Measurements from ENCODE around the gene CAP2. TPM values are rescaled to one million over a fixed set of nuclear protein-coding genes. Genes with fewer than 3 reads are reported as not detected.

CAP2 gene
- total RNA-seq, 4 donors from 2014 or later, result 4.8 to 10.1 (median 7.8) TPM

DNA sequence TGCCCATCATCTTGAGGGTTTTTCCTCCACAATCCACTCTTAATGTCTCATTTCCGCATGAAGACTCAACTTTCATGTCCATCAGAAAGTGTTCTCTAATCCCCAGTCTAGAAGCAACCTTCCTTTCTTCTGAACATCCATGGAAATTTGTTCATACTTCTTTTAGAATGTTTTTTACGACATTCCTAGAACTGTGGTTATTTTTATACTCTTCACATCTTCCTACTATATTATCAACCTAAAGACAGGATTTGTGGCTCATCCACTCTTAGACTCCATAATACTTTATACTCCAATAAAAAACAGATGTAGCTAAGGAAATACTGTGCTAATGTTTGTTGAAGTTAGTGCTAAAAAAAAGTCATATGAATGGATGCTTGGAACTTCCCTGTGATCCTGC is 1.4 kb upstream of the CAP2 start:
- in situ Hi-C loops (cut with MboI; ENCODE audit: low pct_ligation_motif_present in 1 of 4, low pct_unique_long_range_greater_than_20kb in 1 of 4, low sequenced_read_pairs in 3 of 4), result no loop called here
- peaks cover 6% of the 10 kb centered on the region for H3K27me3 ChIP-seq
- H3K36me3 ChIP-seq, result no peaks in the 10 kb centered on the region
- H3K9me3 ChIP-seq, result no peaks in the 10 kb centered on the region
- H3K4me3 ChIP-seq, result no peak overlapping the region
- peaks cover 0 to 23% (median 5%) of the 10 kb centered on the region in 4 donors for H3K4me1 ChIP-seq
- intact Hi-C loops (cut with DNase I; ENCODE audit: low total_unique reads), result no loop called here
- WGBS, 2 donors (ENCODE audit: low coverage in 1 of 2), result 84 to 86% methylated on average over 2 of the region's 2 CpGs
- DNase-seq, result no peak
- H3K27ac ChIP-seq, result no peak overlapping the region
- no peak for TF ChIP-seq POLR2AphosphoS5 (IDR thresholded peaks at IDR 0.05)
- TF ChIP-seq, protein P1, sequence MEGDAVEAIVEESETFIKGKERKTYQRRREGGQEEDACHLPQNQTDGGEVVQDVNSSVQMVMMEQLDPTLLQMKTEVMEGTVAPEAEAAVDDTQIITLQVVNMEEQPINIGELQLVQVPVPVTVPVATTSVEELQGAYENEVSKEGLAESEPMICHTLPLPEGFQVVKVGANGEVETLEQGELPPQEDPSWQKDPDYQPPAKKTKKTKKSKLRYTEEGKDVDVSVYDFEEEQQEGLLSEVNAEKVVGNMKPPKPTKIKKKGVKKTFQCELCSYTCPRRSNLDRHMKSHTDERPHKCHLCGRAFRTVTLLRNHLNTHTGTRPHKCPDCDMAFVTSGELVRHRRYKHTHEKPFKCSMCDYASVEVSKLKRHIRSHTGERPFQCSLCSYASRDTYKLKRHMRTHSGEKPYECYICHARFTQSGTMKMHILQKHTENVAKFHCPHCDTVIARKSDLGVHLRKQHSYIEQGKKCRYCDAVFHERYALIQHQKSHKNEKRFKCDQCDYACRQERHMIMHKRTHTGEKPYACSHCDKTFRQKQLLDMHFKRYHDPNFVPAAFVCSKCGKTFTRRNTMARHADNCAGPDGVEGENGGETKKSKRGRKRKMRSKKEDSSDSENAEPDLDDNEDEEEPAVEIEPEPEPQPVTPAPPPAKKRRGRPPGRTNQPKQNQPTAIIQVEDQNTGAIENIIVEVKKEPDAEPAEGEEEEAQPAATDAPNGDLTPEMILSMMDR (IDR thresholded peaks at IDR 0.05), result no peak

DNA sequence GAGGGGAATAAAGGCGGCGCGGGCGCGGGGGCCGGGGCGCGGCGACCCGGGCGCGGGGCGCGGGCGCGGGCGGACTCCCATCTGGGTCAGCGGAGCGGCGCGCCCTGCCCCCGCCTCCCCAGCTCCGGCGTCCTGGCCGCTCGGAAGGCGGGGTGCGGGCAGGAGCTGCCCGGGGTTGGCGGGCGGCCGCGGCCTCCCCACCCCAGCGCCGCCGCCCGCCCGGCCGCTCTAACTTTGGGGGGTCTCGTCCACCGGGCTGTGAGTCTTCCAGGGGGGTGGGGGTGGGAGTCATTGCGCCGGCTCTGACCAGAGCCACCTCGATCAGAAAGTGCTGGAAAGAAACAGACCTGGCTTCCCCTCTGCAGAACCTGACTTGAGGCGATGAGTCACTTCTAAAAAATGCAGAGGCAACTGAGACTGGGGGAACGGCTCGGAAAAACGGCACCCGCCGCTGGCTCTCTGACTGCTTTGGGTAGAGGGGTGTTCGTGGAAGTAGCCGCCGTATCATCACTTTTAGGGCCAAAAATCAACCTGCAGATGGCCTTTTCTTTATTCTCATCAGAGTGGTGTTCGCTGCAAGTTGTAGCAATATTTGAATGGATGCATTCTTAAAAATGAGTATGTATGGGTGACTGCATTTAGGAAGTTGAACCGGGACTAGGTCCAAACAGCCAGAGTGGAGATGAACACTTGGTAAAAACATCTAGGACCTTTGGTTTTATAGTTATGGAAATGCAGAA is 667 bp downstream of the CAP2 start:
- peak in 1 of 3 donors; percentile 35 for TF ChIP-seq POLR2AphosphoS5 (IDR thresholded peaks at IDR 0.05)
- TF ChIP-seq EP300 (IDR thresholded peaks at IDR 0.05; ENCODE audit: low read depth), result no peak
- TF ChIP-seq POLR2A (IDR thresholded peaks at IDR 0.05), result no peak
- TF ChIP-seq, protein P1 (IDR thresholded peaks at IDR 0.05), result no peak
- WGBS, 2 donors (ENCODE audit: low coverage in 1 of 2), result 0 to 3% methylated on average over 1 to 39 of the region's 55 CpGs
- Histone ChIP-seq H3K9me3 (no peaks in the 10 kb centered on the region), H3K27me3 (peaks cover 6% of the 10 kb centered on the region), H3K4me1 (peaks cover 0 to 23% (median 5%) of the 10 kb centered on the region in 4 donors), H3K4me3 (peak overlapping the region; percentile 64 to 93 (median 78)), H3K27ac (peak overlapping the region; percentile 75 to 90 (median 90)), H3K36me3 (no peaks in the 10 kb centered on the region)
- intact Hi-C loops (cut with DNase I; ENCODE audit: low total_unique reads) (no loop called here), in situ Hi-C loops (cut with MboI; ENCODE audit: low pct_ligation_motif_present in 1 of 4, low pct_unique_long_range_greater_than_20kb in 1 of 4, low sequenced_read_pairs in 3 of 4) (no loop called here)
- peak; percentile 51 for DNase-seq

DNA sequence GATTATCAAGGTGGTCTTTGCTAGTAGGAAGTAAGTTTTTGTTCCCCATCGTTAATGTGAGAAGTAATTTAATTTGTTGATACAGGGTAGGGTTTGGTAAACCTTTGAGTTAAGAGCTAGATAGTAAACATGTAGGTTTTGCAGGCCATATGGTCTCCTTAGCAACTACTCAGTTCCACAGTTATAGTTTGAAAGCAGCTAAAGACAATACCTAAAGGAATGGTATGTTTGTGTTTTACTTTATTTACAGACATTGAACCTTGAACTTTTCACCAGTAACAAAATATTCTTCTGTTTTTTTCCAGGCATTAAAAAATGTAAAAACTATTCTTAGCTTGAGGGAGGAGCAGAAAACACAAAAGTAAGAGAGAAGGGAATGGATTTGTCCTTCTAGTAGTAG is 1.7 kb downstream of the CAP2 start:
- TF ChIP-seq POLR2AphosphoS5 (IDR thresholded peaks at IDR 0.05), result no peak
- TF ChIP-seq POLR2A (IDR thresholded peaks at IDR 0.05), result no peak
- Histone ChIP-seq H3K27me3 (peaks cover 6% of the 10 kb centered on the region), H3K36me3 (no peaks in the 10 kb centered on the region), H3K4me3 (no peak overlapping the region), H3K4me1 (peaks cover 0 to 23% (median 5%) of the 10 kb centered on the region in 4 donors), H3K27ac (peak overlapping the region in 2 of 4 donors; percentile 75 to 90), H3K9me3 (no peaks in the 10 kb centered on the region)
- 19 to 44% methylated on average over 1 of the region's 1 CpG for WGBS, 2 donors (ENCODE audit: low coverage in 1 of 2)
- intact Hi-C loops (cut with DNase I; ENCODE audit: low total_unique reads) (no loop called here), in situ Hi-C loops (cut with MboI; ENCODE audit: low pct_ligation_motif_present in 1 of 4, low pct_unique_long_range_greater_than_20kb in 1 of 4, low sequenced_read_pairs in 3 of 4) (no loop called here)
- no peak for DNase-seq

DNA sequence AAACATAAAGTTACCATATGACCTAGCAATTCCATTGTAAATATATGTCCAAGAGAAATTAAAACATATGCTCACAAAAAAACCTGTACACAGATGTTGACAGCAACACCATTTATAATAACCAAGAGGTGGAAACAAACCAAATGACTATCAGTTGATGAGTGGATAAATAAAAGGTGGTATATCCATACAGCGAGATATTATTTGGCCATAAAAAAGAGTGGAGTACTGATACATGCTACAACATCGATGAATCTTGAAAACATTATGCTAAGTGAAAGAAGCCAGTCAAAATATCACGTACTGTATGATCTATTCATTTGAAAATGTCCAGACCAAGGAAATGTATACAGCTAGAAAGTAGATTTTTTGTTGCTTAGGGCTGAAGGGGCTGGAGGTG is 2.9 kb downstream of the CAP2 start:
- TF ChIP-seq POLR2AphosphoS5 (IDR thresholded peaks at IDR 0.05), result no peak
- TF ChIP-seq EP300 (IDR thresholded peaks at IDR 0.05; ENCODE audit: low read depth), result no peak
- no peak for TF ChIP-seq POLR2A (IDR thresholded peaks at IDR 0.05)
- TF ChIP-seq, protein P1 (IDR thresholded peaks at IDR 0.05), result no peak
- Histone ChIP-seq H3K27me3 (peaks cover 6% of the 10 kb centered on the region), H3K4me1 (peaks cover 0 to 23% (median 5%) of the 10 kb centered on the region in 4 donors), H3K4me3 (no peak overlapping the region), H3K27ac (no peak overlapping the region), H3K9me3 (no peaks in the 10 kb centered on the region), H3K36me3 (no peaks in the 10 kb centered on the region)
- DNase-seq, result no peak
- in situ Hi-C loops (cut with MboI; ENCODE audit: low pct_ligation_motif_present in 1 of 4, low pct_unique_long_range_greater_than_20kb in 1 of 4, low sequenced_read_pairs in 3 of 4) (no loop called here), intact Hi-C loops (cut with DNase I; ENCODE audit: low total_unique reads) (no loop called here)
- 84 to 100% methylated on average over 3 of the region's 3 CpGs for WGBS, 2 donors (ENCODE audit: low coverage in 1 of 2)

Data from transverse colon (tissue), 4 donors.